Thoracic aorta (tissue), 2 donors: ENCODE data around the gene RAB1A. TPM values are rescaled to one million over a fixed set of nuclear protein-coding genes. Genes with fewer than 3 reads are reported as not detected.
"Not testable (repeated sequence)": the region's sequence is repeated elsewhere in the genome, so short reads cannot be mapped to it uniquely, and the experiment has no call there.

Source experiments
- ATAC-seq: fragments of 150-250 bp; one replicate; pipeline ENCODE4 v1.8.0; 2017; ENCODE audit warnings: low read depth; ENCODE audit not compliant: insufficient number of reproducible peaks, low FRiP score
- DNase-seq: peaks from one replicate; pipeline ENCODE4 v3.0.0-alpha.2; 2020; ENCODE audit warnings: low spot score
- H3K27ac ChIP-seq, 2 donors: fragments of 200-600 bp; sonication (generic); 1 replicate in 1 of 2; 2 replicates in 1 of 2; pipeline ENCODE4 v1.5.1; 2016; ENCODE audit warnings: mild to moderate bottlenecking in 2 of 2, moderate library complexity in 2 of 2
- H3K27me3 ChIP-seq: fragments of 200-600 bp; sonication (generic); replicated peaks from 2 replicates; pipeline ENCODE4 v1.6.0; 2016; ENCODE audit warnings: mild to moderate bottlenecking; ENCODE audit not compliant: insufficient read depth
- H3K36me3 ChIP-seq: fragments of 200-600 bp; sonication (generic); one replicate; pipeline ENCODE4 v1.5.1; 2016
- H3K4me1 ChIP-seq, 2 donors: fragments of 200-600 bp; sonication (generic); 1 replicate in 1 of 2; 2 replicates in 1 of 2; pipeline versions ENCODE4 v1.5.1 to v1.6.0; 2016; ENCODE audit warnings: low read depth in 2 of 2, mild to moderate bottlenecking in 1 of 2; ENCODE audit not compliant: control insufficient read depth in 1 of 2
- H3K4me3 ChIP-seq: fragments of 200-600 bp; sonication (generic); 2 replicates; pipeline ENCODE4 v1.5.1; 2016; ENCODE audit warnings: mild to moderate bottlenecking
- H3K9me3 ChIP-seq: fragments of 200-600 bp; sonication (generic); 2 replicates; pipeline ENCODE4 v1.5.1; 2016
- total RNA-seq, 2 donors: library from RNA; depleted of rRNA; stranded (reverse); fragments of >200 nt; gene quantifications; one replicate each; pipeline versions ENCODE4 v1.1.0 to v1.2.3, GENCODE V29; 2016
- TF ChIP-seq, protein P1 (sequence below): fragments of 200-600 bp; sonication (generic); IDR thresholded peaks from one replicate; pipeline ENCODE4 v1.5.1; 2019; ENCODE audit warnings: antibody characterized with exemption

The RAB1A gene
- total RNA-seq, 2 donors from 2014 or later: 80.7 to 88.5 TPM

GRCh38 chr2:65133626-65134025, 3.7 kb upstream of the RAB1A start:
- TF ChIP-seq, protein P1, sequence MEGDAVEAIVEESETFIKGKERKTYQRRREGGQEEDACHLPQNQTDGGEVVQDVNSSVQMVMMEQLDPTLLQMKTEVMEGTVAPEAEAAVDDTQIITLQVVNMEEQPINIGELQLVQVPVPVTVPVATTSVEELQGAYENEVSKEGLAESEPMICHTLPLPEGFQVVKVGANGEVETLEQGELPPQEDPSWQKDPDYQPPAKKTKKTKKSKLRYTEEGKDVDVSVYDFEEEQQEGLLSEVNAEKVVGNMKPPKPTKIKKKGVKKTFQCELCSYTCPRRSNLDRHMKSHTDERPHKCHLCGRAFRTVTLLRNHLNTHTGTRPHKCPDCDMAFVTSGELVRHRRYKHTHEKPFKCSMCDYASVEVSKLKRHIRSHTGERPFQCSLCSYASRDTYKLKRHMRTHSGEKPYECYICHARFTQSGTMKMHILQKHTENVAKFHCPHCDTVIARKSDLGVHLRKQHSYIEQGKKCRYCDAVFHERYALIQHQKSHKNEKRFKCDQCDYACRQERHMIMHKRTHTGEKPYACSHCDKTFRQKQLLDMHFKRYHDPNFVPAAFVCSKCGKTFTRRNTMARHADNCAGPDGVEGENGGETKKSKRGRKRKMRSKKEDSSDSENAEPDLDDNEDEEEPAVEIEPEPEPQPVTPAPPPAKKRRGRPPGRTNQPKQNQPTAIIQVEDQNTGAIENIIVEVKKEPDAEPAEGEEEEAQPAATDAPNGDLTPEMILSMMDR: no peak
- Histone ChIP-seq H3K4me3 (no peak overlapping the region), H3K36me3 (no peaks in the 10 kb centered on the region), H3K9me3 (no peaks in the 10 kb centered on the region), H3K27me3 (no peaks in the 10 kb centered on the region), H3K4me1 (peaks cover 4 to 14% of the 10 kb centered on the region in 2 donors), H3K27ac (no peak overlapping the region)
- ATAC-seq (no peak), DNase-seq (no peak)

GRCh38 chr2:65132930-65133329, 3.0 kb upstream of the RAB1A start:
- ATAC-seq, DNase-seq: not testable (repeated sequence)

GRCh38 chr2:65130664-65131175, 814 bp upstream of the RAB1A start:
- H3K4me3 ChIP-seq: peak overlapping the region; percentile 91
- H3K9me3 ChIP-seq: no peaks in the 10 kb centered on the region
- DNase-seq: peak; percentile 10
- no peaks in the 10 kb centered on the region for H3K36me3 ChIP-seq
- peaks cover 28 to 39% of the 10 kb centered on the region in 2 donors for H3K4me1 ChIP-seq
- no peaks in the 10 kb centered on the region for H3K27me3 ChIP-seq
- peak; percentile 34 for ATAC-seq
- peak overlapping the region; percentile 70 to 98 for H3K27ac ChIP-seq
- TF ChIP-seq, protein P1: peak; percentile 6

More at GRCh38 chr2:65132930-65133329, 3.0 kb upstream of the RAB1A start:
- H3K9me3 ChIP-seq, H3K27me3 ChIP-seq, H3K27ac ChIP-seq, H3K36me3 ChIP-seq, H3K4me3 ChIP-seq: not testable (repeated sequence)
- peaks cover 7 to 17% of the 10 kb centered on the region in 2 donors for H3K4me1 ChIP-seq

GRCh38 chr2:65129286-65129825, 550 bp downstream of the RAB1A start:
- H3K27me3 ChIP-seq: no peaks in the 10 kb centered on the region
- H3K4me1 ChIP-seq: peaks cover 41 to 53% of the 10 kb centered on the region in 2 donors
- H3K9me3 ChIP-seq: no peaks in the 10 kb centered on the region
- H3K27ac ChIP-seq: peak overlapping the region; percentile 98 to 99
- peak overlapping the region; percentile 91 for H3K4me3 ChIP-seq
- ATAC-seq (peak; percentile 22), DNase-seq (no peak)
- TF ChIP-seq, protein P1: no peak
- no peaks in the 10 kb centered on the region for H3K36me3 ChIP-seq

DNA sequence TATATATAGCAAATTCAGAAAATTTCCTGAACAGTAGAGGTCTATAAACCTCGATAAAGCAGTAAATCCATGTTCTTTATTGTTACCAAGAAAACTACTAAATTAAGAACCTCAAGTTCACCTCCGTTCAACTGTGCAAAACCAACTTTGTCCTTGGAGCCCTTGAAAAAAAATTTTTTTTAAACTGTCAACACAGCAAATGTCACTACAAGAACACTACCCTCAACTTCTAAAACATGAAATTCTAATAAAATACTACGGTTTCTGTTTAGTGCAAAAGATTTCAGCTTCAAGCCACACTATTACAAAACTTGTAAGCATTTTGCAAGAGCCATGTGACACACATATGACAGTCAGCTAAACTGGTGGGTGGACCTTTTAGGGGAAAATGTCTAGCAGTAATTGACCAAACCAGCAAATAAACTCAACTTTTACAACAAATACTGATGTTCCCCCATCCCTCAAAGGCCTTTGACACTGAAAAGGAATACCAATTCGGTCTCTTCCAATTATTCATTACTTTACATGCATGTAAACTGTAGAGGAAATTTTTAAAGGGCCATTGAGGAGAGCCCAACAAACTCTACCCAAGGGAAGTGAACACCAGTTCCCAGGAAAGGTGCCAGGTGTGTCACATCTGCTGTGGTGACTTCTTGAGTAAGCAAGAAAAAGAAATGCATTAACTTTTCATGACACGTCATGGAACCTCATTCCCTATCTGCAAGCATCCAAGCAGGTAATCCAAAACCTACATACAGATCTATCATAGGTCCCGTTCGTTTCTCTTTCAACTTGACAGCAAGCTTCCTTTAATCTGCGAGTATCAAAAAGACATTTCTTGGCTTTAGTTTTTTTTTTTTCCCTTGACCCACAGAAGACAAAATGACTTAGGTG, 1.4 kb downstream of the RAB1A start:
- no peak for ATAC-seq
- no peak for DNase-seq

DNA sequence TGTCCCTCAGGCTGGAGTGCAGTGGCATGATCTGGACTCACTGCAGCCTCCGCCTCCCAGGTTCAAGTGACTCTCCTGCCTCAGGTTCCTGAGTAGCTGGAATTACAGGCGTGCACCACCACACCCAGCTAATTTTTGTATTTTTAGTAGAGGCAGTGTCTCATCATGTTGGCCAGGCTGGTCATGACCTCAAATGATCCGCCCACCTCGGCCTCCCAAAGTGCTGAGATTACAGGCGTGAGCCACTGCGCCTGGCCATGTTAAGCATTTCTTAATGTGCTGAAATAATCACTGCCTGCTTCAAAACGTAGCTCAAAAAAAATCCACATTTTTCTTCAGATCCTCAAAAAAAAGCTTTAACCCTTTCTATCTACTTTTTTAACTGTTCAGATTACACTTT, 4.4 kb downstream of the RAB1A start:
- Histone ChIP-seq H3K4me3 (peak overlapping the region; percentile 91), H3K4me1 (peaks cover 61 to 70% of the 10 kb centered on the region in 2 donors)

More for the DNA sequence above, 1.4 kb downstream of the RAB1A start:
- TF ChIP-seq, protein P1: no peak
- Histone ChIP-seq H3K36me3 (no peaks in the 10 kb centered on the region), H3K27me3 (no peaks in the 10 kb centered on the region), H3K27ac (peak overlapping the region; percentile 98 to 99), H3K9me3 (no peaks in the 10 kb centered on the region), H3K4me1 (peaks cover 50 to 61% of the 10 kb centered on the region in 2 donors), H3K4me3 (peak overlapping the region; percentile 91)

More for the DNA sequence above, 4.4 kb downstream of the RAB1A start:
- not testable (repeated sequence) for H3K9me3 ChIP-seq, ATAC-seq, H3K27me3 ChIP-seq, H3K36me3 ChIP-seq
- H3K27ac ChIP-seq: peak overlapping the region in 1 of 2 donors; percentile 20
- DNase-seq: peak; percentile 17
